K562 (cell line): Measurements from ENCODE around the gene TTC16. TPM values are rescaled to one million over a fixed set of nuclear protein-coding genes. Genes with fewer than 3 reads are reported as not detected.
A peak's percentile ranks its signal among the peaks of the same experiment; 100 is the strongest.

ENCODE experiments used
- ATAC-seq: fragments of 200-7000 bp; cut with Tn5 transposase; 3 replicates; pipeline ENCODE4 v1.9.1; 2020; ENCODE audit warnings: moderate library complexity
- BruUV-seq: library from RNA; stranded (reverse); fragments of 400-500 nt; replicated peaks from 2 replicates; lab custom pipeline; 2021; lab: Mats Ljungman, UMichigan
- CTCF ChIA-PET: fragments of 300-600 bp; formaldehyde crosslinking; extraction: SDS; loops from one replicate; lab custom pipeline; 2021; ENCODE audit warnings: low intra/inter-chr PET ratio; lab: Yijun Ruan, JAX
- POLR2A ChIA-PET: fragments of 300-600, 350-650 bp; sonication (Branson Sonifier 250); formaldehyde crosslinking; extraction: SDS; loops from one replicate; lab custom pipeline; 2021; ENCODE audit warnings: antibody characterized with exemption, inconsistent platforms; lab: Yijun Ruan, JAX
- DNase-seq, 4 experiments: peaks; one replicate each; pipeline versions ENCODE4 v3.0.0 to v3.0.0-alpha.2; 2011 to 2018; ENCODE audit warnings: low spot score in 3 of 4, mixed read lengths in 3 of 4; ENCODE audit errors: extremely low read depth in 1 of 4
- FAIRE-seq: peaks from 2 replicates; lab custom pipeline; 2011; peaks lifted over from hg19 to GRCh38; lab: Jason Lieb, UNC
- H2AFZ ChIP-seq: 2 replicates; pipeline ENCODE4 v1.6.0; 2011; ENCODE audit warnings: low read depth, low read length, control low read depth, inconsistent platforms
- H3K27ac ChIP-seq: fragments of 200-600 bp; 3 replicates; pipeline ENCODE4 v1.8.0; 2011; ENCODE audit warnings: low read depth, mild to moderate bottlenecking, control low read depth, inconsistent platforms, low read length, moderate library complexity, mixed read lengths; ENCODE audit errors: extremely low read depth
- H3K27me3 ChIP-seq, 2 experiments: fragments of 300-600 bp in 1 of 2; 2 replicates in 1 of 2; 3 replicates in 1 of 2; pipeline versions ENCODE4 v1.6.0 to v1.8.0; 2011; ENCODE audit warnings: inconsistent platforms in 2 of 2, low read length in 2 of 2, mild to moderate bottlenecking in 1 of 2, mixed read lengths in 1 of 2, moderate library complexity in 1 of 2; ENCODE audit not compliant: control insufficient read depth in 2 of 2, insufficient read depth in 2 of 2
- H3K36me3 ChIP-seq: fragments of 300-600 bp; 3 replicates; pipeline ENCODE4 v1.8.0; 2011; ENCODE audit warnings: mild to moderate bottlenecking, low read length, inconsistent platforms; ENCODE audit not compliant: control insufficient read depth, insufficient read depth
- H3K4me1 ChIP-seq, 2 experiments: fragments of 200-600 bp in 1 of 2; replicated peaks in 1 of 2; 2 replicates in 1 of 2; 3 replicates in 1 of 2; pipeline versions ENCODE4 v1.5.1 to v1.8.0; 2011; ENCODE audit warnings: inconsistent platforms in 2 of 2, low read length in 2 of 2, mild to moderate bottlenecking in 1 of 2, mixed read lengths in 1 of 2, moderate library complexity in 1 of 2; ENCODE audit not compliant: control insufficient read depth in 2 of 2, insufficient read depth in 2 of 2
- H3K4me2 ChIP-seq: 2 replicates; pipeline ENCODE4 v1.6.1; 2011; ENCODE audit warnings: low read length, control low read depth, inconsistent platforms, mixed read lengths; ENCODE audit not compliant: insufficient read depth
- H3K4me3 ChIP-seq: fragments of 200-600 bp; sonication (generic), shearing (Covaris generic); 2 replicates; pipeline ENCODE4 v1.5.1; 2016; ENCODE audit warnings: control low read depth, inconsistent platforms
- H3K79me2 ChIP-seq: fragments of 200-600 bp; 3 replicates; pipeline ENCODE4 v1.8.0; 2011; ENCODE audit warnings: low read length, inconsistent platforms; ENCODE audit not compliant: control insufficient read depth, insufficient read depth
- H3K9ac ChIP-seq, 2 experiments: 2 replicates each; pipeline versions ENCODE4 v1.6.0 to v1.6.1; 2011; ENCODE audit warnings: low read depth in 2 of 2, low read length in 2 of 2, control low read depth in 1 of 2, inconsistent platforms in 1 of 2, mild to moderate bottlenecking in 1 of 2, mixed read lengths in 1 of 2; ENCODE audit not compliant: insufficient read depth in 1 of 2
- H3K9me1 ChIP-seq: one replicate; pipeline ENCODE4 v1.6.0; 2011; ENCODE audit warnings: inconsistent platforms, mild to moderate bottlenecking, low read length, moderate library complexity; ENCODE audit not compliant: control insufficient read depth, insufficient read depth
- H3K9me3 ChIP-seq: replicated peaks from 2 replicates; pipeline ENCODE4 v1.5.1; 2011; ENCODE audit warnings: low read depth, low read length, inconsistent platforms; ENCODE audit not compliant: control insufficient read depth, insufficient read depth
- H4K20me1 ChIP-seq: replicated peaks from 2 replicates; pipeline ENCODE4 v1.6.1; 2011; ENCODE audit warnings: low read length, inconsistent platforms, mixed read lengths; ENCODE audit not compliant: control insufficient read depth, insufficient read depth
- ATF7 ChIP-seq: fragments of 450-650 bp; IDR thresholded peaks from 2 replicates; pipeline ENCODE4 v1.7.1; 2014; ENCODE audit warnings: mild to moderate bottlenecking, moderate library complexity
- KLF13 ChIP-seq: fragments of 450-650 bp; IDR thresholded peaks from 2 replicates; pipeline ENCODE4 v1.6.1; 2016; ENCODE audit warnings: missing genetic modification characterization, low read depth, mild to moderate bottlenecking, missing compliant biosample characterization, moderate library complexity, borderline replicate concordance
- NFATC3 ChIP-seq: fragments of 450-650 bp; IDR thresholded peaks from 2 replicates; pipeline ENCODE4 v1.6.1; 2017; ENCODE audit warnings: mild to moderate bottlenecking
- NRF1 ChIP-seq, 2 experiments: fragments of 450-650 bp; IDR thresholded peaks in 1 of 2; conservative IDR thresholded peaks in 1 of 2; 2 replicates each; pipeline ENCODE4 v1.6.1; 2014; ENCODE audit warnings: mild to moderate bottlenecking in 2 of 2
- RFX1 ChIP-seq: fragments of 450-650 bp; IDR thresholded peaks from 2 replicates; pipeline ENCODE4 v1.6.1; 2016; ENCODE audit warnings: mild to moderate bottlenecking, moderate library complexity
- WGBS: fragments of 100-300 bp; shearing (Covaris generic); methylation state at CpG from one replicate; pipeline ENCODE4 v1.1.6; 2016; ENCODE audit warnings: low coverage, mixed read lengths; ENCODE audit not compliant: insufficient coverage; ENCODE audit errors: missing lambda C conversion rate; 5-methylcytosine and 5-hydroxymethylcytosine counted together
- in situ Hi-C: fragments of 300-500 bp; cut with MboI; formaldehyde crosslinking; loops from 4 replicates; pipeline ENCODE4 v1.15.0; 2018; ENCODE audit warnings: inconsistent platforms, mixed read lengths
- intact Hi-C: fragments of 100-400 bp; cut with micrococcal nuclease; formaldehyde crosslinking; loops from 2 replicates; pipeline ENCODE4 v1.14.2; 2022
- polyA plus RNA-seq, 8 experiments: library from polyadenylated mRNA; depleted of rRNA in 4 of 8; stranded (reverse) in 5 of 8; unstranded in 3 of 8; fragments of >200 nt; fragmentation: Nextera tagmentation in 2 of 8; fragmentation: Illumina TruSeq in 1 of 8; extraction: Ambion mirVana in 2 of 8; extraction: Trizol in 1 of 8; gene quantifications; 2 replicates each; pipeline versions ENCODE4 v1.2.1 to v1.2.3, GENCODE V29; 2011 to 2014; ENCODE audit warnings: inconsistent platforms in 1 of 8, missing spikeins in 1 of 8
- total RNA-seq, 7 experiments: library from RNA; depleted of rRNA in 6 of 7; stranded (reverse); fragments of >200 nt in 6 of 7; fragmentation: Illumina TruSeq in 2 of 7; extraction: Trizol in 2 of 7; gene quantifications; 2 replicates each; pipeline versions ENCODE4 v1.2.1 to v1.2.3, GENCODE V29; 2011 to 2021; ENCODE audit warnings: low replicate concordance in 1 of 7
- TF ChIP-seq, protein P1 (sequence below): fragments of 250-450 bp; sonication (Bioruptor Pico); IDR thresholded peaks from 2 replicates; pipeline ENCODE4 v1.5.0; 2021; ENCODE audit warnings: mild to moderate bottlenecking, moderate library complexity

Gene TTC16
- total and polyA plus RNA-seq, 9 of the 15 experiments (the other 6 are each of a cell fraction or from before 2014, with no cell fraction given): 0.11 TPM; not detected in 8

DNA sequence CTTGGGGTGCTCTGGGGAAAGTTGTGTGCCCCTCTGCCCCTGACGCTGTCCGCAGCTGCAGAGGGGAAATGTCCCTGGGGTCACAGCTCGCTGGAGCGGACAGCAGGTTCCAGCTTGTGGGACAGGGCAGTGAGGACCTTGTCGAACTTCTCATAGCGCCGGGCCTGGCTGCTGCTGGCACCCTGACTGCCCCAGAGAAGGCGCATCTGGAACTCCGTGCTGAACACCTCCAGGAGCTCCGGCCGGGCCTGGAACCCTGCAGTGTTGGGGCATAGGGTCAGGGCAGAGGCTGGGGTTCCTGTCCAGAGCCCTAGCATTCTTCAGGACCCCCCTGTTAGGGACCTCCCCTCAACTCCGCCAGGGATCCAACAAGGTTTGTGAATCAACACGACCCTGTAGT is 22.8 kb downstream of the TTC16 start:
- H3K4me3 ChIP-seq: no peak overlapping the region
- H3K9ac ChIP-seq: peak overlapping the region in 1 of 2 experiments; percentile 59; a peak in 2 of 4 replicates
- H3K4me2 ChIP-seq: no peak overlapping the region
- BruUV-seq: no TSS peak
- no peak overlapping the region for H2AFZ ChIP-seq
- H3K36me3 ChIP-seq: no peaks in the 10 kb centered on the region
- POLR2A ChIA-PET: no interaction called here
- in situ Hi-C loops: loop anchor here (5.0 to 10.0 kb wide), 5 partner anchors 44 to 236 kb away; partner anchors contain the start of gene ST6GALNAC4
- H3K79me2 ChIP-seq: peaks cover 4% of the 10 kb centered on the region; the same call in 2 of the 3 replicates
- TF ChIP-seq KLF13 (tag) (no peak), ATF7 (no peak), NFATC3 (no peak), RFX1 (no peak), NRF1 (conservative IDR thresholded peaks at IDR 0.05 in 1 of 2, IDR thresholded peaks at IDR 0.05 in 1 of 2) (no peak)
- TF ChIP-seq, protein P1, sequence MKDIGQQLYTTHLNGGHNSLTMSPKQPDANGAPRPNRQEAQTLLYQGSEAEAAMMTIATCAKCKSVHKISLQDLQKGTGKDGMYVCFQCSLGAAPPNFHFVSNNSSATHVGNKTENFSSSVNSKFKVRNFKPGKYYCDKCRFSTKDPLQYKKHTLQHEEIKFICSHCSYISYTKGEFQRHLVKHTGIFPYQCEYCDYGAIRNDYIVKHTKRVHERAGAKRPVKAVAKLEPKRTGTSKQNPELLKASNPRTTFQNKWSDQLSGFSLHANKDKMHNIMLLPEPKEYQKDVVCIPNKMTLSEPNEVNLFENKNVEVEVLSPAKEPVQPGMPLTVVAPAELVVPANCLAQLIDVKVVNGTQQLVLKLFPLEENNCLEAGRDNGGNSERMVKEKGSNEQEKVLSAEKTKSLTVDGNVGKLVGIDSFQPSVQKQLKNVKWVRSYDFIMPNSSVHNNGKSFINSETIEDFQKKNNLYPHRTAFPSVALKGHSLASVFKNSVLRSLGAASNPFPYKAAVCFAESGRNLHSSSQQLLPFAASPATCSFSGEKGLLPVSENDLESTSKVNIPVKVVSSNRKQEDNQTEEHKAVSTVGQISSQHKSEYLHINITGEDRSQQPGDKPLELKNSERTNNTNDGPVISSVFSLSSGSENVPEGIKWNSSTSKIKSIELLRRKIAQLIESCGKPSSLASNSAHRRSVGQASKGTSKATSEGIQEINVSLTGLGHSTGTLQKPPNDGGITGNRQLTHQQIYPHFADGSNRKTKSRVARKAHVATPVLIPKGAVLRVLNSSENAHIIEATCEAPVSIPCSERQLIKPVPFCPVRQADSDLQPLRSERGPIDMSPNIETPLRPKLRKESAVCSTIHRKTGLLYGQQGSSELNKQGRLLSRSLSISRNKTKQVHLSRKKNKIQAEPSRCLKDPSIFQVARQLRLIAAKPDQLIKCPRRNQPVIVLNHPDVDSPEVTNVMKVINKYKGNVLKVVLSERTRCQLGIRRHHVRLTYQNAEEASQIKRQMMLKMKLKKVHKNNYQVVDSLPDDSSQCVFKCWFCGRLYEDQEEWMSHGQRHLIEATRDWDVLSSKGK (CRISPR knock-in tag): no peak
- intact Hi-C loops: loop anchor here (10.0 kb wide), 1 partner anchor 296 kb away; no protein-coding TSS in a partner anchor
- no peak for FAIRE-seq
- no peaks in the 10 kb centered on the region for H3K9me1 ChIP-seq
- CTCF ChIA-PET: interaction anchor here (0.7 kb wide), 1 partner anchor 177 kb away, joined by 4 read pairs; no protein-coding TSS in a partner anchor
- H3K27me3 ChIP-seq: no peaks in the 10 kb centered on the region
- DNase-seq: no peak
- H4K20me1 ChIP-seq: no peaks in the 10 kb centered on the region; the same call in 1 of the 2 replicates
- H3K27ac ChIP-seq: no peak overlapping the region
- ATAC-seq: no peak
- WGBS: 50% methylated on average over 13 of the region's 13 CpGs
- no peaks in the 10 kb centered on the region for H3K9me3 ChIP-seq
- peaks cover 20 to 55% of the 10 kb centered on the region in 2 experiments for H3K4me1 ChIP-seq
